PC-9 (cell line): Measurements from ENCODE around the gene SMIM24. TPM values are rescaled to one million over a fixed set of nuclear protein-coding genes. Genes with fewer than 3 reads are reported as not detected.

Experiments
- BruUV-seq: library from RNA; stranded (reverse); fragments of 400-500 nt; replicated peaks from 2 replicates; lab custom pipeline; 2021; lab: Mats Ljungman, UMichigan
- CTCF ChIA-PET: fragments of 300-600 bp; sonication (Branson Sonifier 250); formaldehyde crosslinking; loops from one replicate; lab custom pipeline; 2022; ENCODE audit warnings: antibody characterized with exemption; lab: Charles Lee
- POLR2A ChIA-PET: fragments of 300-600 bp; sonication (Branson Sonifier 250); formaldehyde crosslinking; loops from one replicate; lab custom pipeline; 2022; ENCODE audit warnings: antibody characterized with exemption; ENCODE audit not compliant: unreplicated experiment; lab: Charles Lee
- DNase-seq, 2 experiments: peaks; one replicate each; pipeline versions ENCODE4 v3.0.0 to v3.0.0-alpha.2; 2015 to 2022; ENCODE audit warnings: mixed read lengths in 1 of 2
- H2AFZ ChIP-seq: fragments of 200-600 bp; sonication (generic); 2 replicates; pipeline ENCODE4 v1.8.1; 2017; ENCODE audit warnings: antibody characterized with exemption
- H3F3A ChIP-seq: fragments of 200-600 bp; sonication (generic); 2 replicates; pipeline ENCODE4 v1.8.1; 2017; ENCODE audit warnings: antibody characterized with exemption, mild to moderate bottlenecking, low read depth; ENCODE audit not compliant: insufficient read depth
- H3K27ac ChIP-seq: fragments of 200-600 bp; sonication (generic); 2 replicates; pipeline ENCODE4 v1.6.1; 2016; ENCODE audit warnings: mixed run types
- H3K27me3 ChIP-seq: fragments of 200-600 bp; sonication (generic); 2 replicates; pipeline ENCODE4 v1.6.1; 2016; ENCODE audit warnings: low read depth, mixed run types; ENCODE audit not compliant: insufficient read depth
- H3K36me3 ChIP-seq: fragments of 200-600 bp; sonication (generic); 2 replicates; pipeline ENCODE4 v1.6.1; 2016; ENCODE audit warnings: low read depth, mixed run types
- H3K4me1 ChIP-seq: fragments of 200-600 bp; sonication (generic); replicated peaks from 2 replicates; pipeline ENCODE4 v1.6.1; 2016; ENCODE audit warnings: mixed run types; ENCODE audit not compliant: insufficient read depth
- H3K4me2 ChIP-seq: fragments of 200-600 bp; sonication (generic); 2 replicates; pipeline ENCODE4 v1.6.1; 2017; ENCODE audit warnings: mixed run types
- H3K4me3 ChIP-seq: fragments of 200-600 bp; sonication (generic); 2 replicates; pipeline ENCODE4 v1.6.1; 2016; ENCODE audit warnings: mixed run types
- H3K79me2 ChIP-seq: fragments of 200-600 bp; sonication (generic); 2 replicates; pipeline ENCODE4 v1.6.1; 2017; ENCODE audit warnings: low read depth, mixed run types
- H3K9me2 ChIP-seq: fragments of 200-600 bp; sonication (generic); 2 replicates; pipeline ENCODE4 v1.8.1; 2017; ENCODE audit warnings: mild to moderate bottlenecking; ENCODE audit not compliant: insufficient read depth
- H3K9me3 ChIP-seq: fragments of 200-600 bp; sonication (generic); 2 replicates; pipeline ENCODE4 v1.8.1; 2016; ENCODE audit warnings: low read depth; ENCODE audit not compliant: insufficient read depth
- H4K20me1 ChIP-seq: fragments of 200-600 bp; sonication (generic); 2 replicates; pipeline ENCODE4 v1.8.1; 2017; ENCODE audit not compliant: insufficient read depth
- EZH2 ChIP-seq: fragments of 200-600 bp; sonication (generic); IDR thresholded peaks from 2 replicates; pipeline ENCODE4 v1.8.0; 2017; ENCODE audit warnings: antibody characterized with exemption, low read depth
- intact Hi-C: fragments of 100-400 bp; cut with micrococcal nuclease; formaldehyde crosslinking; loops from one replicate; pipeline ENCODE4 v1.10.0; 2022; ENCODE audit not compliant: unreplicated experiment
- total RNA-seq: library from RNA; stranded (reverse); gene quantifications from 2 replicates; pipeline ENCODE4 v1.2.3, GENCODE V29; 2021
- TF ChIP-seq, protein P1 (sequence below): fragments of 200-600 bp; sonication (generic); conservative IDR thresholded peaks from 2 replicates; pipeline ENCODE4 v1.6.1; 2017; ENCODE audit warnings: mixed run types, antibody characterized with exemption, mild to moderate bottlenecking, moderate library complexity

The SMIM24 gene
- total RNA-seq, 1 experiment from 2014 or later = not detected

DNA sequence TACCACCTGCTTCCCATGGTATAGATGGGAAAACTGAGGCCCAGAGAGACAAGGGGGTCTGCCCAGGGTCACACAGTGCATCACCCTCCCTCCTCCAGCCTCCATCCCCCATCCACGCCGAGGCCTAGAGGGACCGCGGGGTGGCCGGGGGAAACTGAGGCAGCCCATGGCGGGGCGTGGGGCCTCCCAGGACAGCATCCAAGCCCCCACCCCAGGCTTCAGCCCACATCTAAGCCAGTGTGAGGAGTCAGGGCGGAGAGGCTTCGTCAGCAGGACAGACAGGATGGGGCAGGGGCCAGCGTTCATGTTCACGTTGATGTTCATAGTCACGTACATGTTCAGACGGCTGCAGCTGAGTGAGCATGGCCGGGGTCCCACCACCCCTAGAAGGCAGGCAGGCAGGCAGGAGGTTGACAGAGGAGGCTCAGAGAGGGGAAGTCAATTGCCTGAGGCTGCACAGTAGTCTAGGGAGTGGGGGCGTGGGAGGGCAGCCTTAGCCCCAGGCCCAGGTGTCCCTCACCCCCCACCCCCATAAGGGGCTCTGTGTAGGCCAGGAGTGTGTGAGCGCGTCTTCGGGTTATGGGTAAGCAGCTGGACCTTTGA is 23.3 kb downstream of the SMIM24 start:
- Histone ChIP-seq H3F3A (peaks cover 1% of the 10 kb centered on the region; the same call in 1 of the 2 replicates), H3K36me3 (no peaks in the 10 kb centered on the region), H3K27ac (no peak overlapping the region), H3K4me2 (no peak overlapping the region), H2AFZ (no peak overlapping the region), H3K79me2 (no peaks in the 10 kb centered on the region), H3K9me2 (no peaks in the 10 kb centered on the region), H3K9me3 (no peaks in the 10 kb centered on the region), H4K20me1 (no peaks in the 10 kb centered on the region), H3K4me3 (no peak overlapping the region), H3K4me1 (peaks cover 2% of the 10 kb centered on the region; the same call in 1 of the 2 replicates), H3K27me3 (no peaks in the 10 kb centered on the region)
- TF ChIP-seq, protein P1, sequence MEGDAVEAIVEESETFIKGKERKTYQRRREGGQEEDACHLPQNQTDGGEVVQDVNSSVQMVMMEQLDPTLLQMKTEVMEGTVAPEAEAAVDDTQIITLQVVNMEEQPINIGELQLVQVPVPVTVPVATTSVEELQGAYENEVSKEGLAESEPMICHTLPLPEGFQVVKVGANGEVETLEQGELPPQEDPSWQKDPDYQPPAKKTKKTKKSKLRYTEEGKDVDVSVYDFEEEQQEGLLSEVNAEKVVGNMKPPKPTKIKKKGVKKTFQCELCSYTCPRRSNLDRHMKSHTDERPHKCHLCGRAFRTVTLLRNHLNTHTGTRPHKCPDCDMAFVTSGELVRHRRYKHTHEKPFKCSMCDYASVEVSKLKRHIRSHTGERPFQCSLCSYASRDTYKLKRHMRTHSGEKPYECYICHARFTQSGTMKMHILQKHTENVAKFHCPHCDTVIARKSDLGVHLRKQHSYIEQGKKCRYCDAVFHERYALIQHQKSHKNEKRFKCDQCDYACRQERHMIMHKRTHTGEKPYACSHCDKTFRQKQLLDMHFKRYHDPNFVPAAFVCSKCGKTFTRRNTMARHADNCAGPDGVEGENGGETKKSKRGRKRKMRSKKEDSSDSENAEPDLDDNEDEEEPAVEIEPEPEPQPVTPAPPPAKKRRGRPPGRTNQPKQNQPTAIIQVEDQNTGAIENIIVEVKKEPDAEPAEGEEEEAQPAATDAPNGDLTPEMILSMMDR = no peak
- no peak for TF ChIP-seq EZH2
- DNase-seq = no peak
- ChIA-PET POLR2A (no interaction called here), CTCF (interaction anchor here (0.6 kb wide), 1 partner anchor 28 kb away, joined by 5 read pairs; no protein-coding TSS in a partner anchor)
- no TSS peak for BruUV-seq
- intact Hi-C loops = no loop called here

DNA sequence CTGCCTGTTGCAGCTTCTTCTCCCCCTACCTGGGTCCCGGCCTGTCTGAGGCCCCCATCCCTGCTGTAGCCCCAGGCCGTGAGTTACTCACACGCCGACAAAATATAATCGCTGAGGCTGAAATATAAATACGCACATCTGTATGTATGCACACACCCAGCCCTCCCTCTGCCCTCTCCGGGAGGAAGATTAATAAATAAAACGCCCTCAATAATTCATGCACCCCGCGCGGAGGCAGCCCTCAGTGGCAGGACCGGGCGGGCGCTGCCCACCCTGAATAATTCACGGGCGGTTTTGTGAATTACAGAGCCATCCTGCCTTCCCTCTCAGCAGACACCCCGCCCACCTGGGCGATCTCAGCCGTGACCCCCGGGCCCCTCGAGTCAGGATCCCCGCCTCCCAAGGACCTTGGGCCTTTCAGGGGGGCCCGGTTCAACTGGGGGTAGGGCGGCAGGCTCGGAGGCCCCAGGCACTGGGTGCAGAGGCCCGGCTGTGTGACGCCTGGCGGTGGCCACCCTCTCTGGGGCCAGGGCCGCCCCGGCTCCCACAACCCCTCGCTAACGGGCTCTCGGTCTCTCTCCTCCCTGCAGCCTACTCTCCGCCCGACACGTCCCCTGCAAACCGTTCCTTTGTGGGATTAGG is 24.2 kb downstream of the SMIM24 start:
- H3K36me3 ChIP-seq = no peaks in the 10 kb centered on the region
- no peak overlapping the region for H3K27ac ChIP-seq
- H3K9me2 ChIP-seq = no peaks in the 10 kb centered on the region
- H3K4me1 ChIP-seq = peaks cover 12% of the 10 kb centered on the region
- BruUV-seq = no TSS peak
- no peak overlapping the region for H3K4me2 ChIP-seq
- DNase-seq = no peak
- CTCF ChIA-PET = no interaction called here
- TF ChIP-seq, protein P1 = no peak
- no peak for TF ChIP-seq EZH2
- intact Hi-C loops = no loop called here
- H4K20me1 ChIP-seq = no peaks in the 10 kb centered on the region; the same call in 1 of the 2 replicates
- no peak overlapping the region for H3K4me3 ChIP-seq
- H2AFZ ChIP-seq = no peak overlapping the region
- H3K79me2 ChIP-seq = no peaks in the 10 kb centered on the region
- POLR2A ChIA-PET = no interaction called here
- no peaks in the 10 kb centered on the region for H3K9me3 ChIP-seq
- H3F3A ChIP-seq = peaks cover 10% of the 10 kb centered on the region; the same call in 1 of the 2 replicates
- no peaks in the 10 kb centered on the region for H3K27me3 ChIP-seq

DNA sequence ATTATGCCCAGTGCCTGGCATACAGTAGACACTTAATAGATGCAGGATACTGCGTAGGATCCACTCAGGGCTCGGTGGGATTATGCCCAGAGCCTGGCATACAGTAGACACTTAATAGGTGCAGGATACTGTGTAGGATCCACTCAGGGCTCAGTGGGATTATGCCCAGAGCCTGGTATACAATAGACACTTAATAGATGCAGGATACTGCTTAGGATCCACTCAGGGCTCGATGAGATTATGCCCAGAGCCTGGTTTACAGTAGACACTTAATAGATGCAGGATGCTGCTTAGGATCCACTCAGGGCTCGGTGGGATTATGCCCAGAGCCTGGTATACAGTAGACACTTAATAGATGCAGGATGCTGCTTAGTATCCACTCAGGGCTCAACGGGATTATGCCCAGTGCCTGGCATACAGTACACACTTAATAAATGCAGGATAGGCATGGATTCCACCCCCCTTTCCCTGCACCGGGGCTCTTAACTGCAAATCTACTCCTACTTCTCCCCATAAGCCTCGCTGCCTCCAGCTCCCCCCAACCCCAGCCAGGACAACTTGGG is 24.9 kb downstream of the SMIM24 start:
- no peak for TF ChIP-seq EZH2
- TF ChIP-seq, protein P1 = no peak
- DNase-seq = no peak
- Histone ChIP-seq H3K9me3 (no peaks in the 10 kb centered on the region), H3F3A (peaks cover 17% of the 10 kb centered on the region), H3K27ac (no peak overlapping the region), H3K4me2 (no peak overlapping the region), H3K9me2 (no peaks in the 10 kb centered on the region), H4K20me1 (no peaks in the 10 kb centered on the region; the same call in 1 of the 2 replicates), H3K4me1 (peaks cover 12% of the 10 kb centered on the region), H3K36me3 (no peaks in the 10 kb centered on the region), H3K4me3 (no peak overlapping the region), H3K79me2 (no peaks in the 10 kb centered on the region), H3K27me3 (no peaks in the 10 kb centered on the region), H2AFZ (no peak overlapping the region)
- BruUV-seq = no TSS peak
- intact Hi-C loops = no loop called here
- POLR2A ChIA-PET = no interaction called here
- CTCF ChIA-PET = no interaction called here
